Stromal cell of bone marrow (primary cell): Measurements from ENCODE around the gene VAC14.
"Not testable (repeated sequence)": the region's sequence is repeated elsewhere in the genome, so short reads cannot be mapped to it uniquely, and the experiment has no call there.

Source experiments
- DNase-seq: peaks from one replicate; pipeline ENCODE4 v3.0.0-alpha.2; 2012; ENCODE audit warnings: low read depth

Gene VAC14

GRCh38 chr16:70742967-70743366, 58.0 kb downstream of the VAC14 start:
- DNase-seq = not testable (repeated sequence)

DNA sequence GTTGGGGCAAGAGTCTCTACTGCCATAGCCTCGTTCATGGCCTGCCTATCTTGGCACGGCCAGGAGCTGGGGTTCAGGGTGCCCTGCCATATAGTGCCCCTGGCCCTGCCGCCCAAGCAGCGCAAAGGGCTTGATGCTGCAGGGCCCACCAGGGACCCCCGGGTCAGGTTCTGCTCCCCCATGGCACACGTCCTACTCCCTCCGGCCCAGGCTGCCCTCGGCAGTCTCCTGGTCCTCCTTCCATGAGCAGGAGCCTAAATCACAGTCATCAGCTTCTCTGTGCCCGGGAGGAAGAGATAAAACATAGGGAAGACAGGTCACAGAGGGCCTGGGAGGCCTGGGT, 59.2 kb downstream of the VAC14 start:
- no peak for DNase-seq

DNA sequence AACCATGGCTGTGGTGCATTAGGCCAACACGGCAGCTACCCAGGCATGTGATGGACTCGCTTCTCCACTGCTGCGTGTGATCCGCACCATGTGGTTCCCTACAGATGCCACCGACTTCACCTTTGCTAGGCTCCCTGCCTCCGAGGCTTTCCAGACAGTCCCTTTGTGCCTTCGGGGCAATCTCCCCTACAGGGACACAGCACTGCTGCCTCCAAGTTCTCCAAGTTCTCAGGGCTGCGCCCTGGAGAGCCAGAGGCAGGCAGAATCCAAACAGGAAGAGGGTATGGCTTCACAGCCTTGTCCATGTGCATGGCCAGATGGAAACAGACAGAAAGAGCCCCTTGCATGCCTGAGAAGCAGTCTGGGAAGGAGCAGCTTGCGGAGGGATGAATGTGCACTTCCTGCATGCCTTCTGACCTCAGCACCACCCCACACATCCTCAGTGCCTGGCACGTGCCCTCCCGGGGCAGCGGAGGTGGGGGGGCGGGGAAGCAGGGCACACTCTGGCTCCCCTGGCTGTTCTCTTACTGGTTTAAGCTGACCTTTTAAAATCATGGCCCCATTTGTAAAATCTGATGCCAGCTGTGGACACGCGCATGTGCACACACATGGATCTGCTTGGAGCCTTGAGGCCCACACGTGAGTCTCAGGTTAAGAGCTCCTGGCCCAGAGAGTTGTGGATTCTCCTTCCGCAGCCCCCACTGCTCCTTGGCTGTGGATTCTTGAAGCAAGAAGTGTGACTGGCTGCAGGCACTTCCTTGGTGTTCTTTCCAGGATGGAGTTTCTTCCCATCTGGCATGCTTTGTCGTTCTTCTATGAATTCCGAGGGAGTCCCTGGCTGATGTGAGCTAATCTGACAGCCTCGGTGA, 59.8 kb downstream of the VAC14 start:
- DNase-seq = peak; percentile 31

DNA sequence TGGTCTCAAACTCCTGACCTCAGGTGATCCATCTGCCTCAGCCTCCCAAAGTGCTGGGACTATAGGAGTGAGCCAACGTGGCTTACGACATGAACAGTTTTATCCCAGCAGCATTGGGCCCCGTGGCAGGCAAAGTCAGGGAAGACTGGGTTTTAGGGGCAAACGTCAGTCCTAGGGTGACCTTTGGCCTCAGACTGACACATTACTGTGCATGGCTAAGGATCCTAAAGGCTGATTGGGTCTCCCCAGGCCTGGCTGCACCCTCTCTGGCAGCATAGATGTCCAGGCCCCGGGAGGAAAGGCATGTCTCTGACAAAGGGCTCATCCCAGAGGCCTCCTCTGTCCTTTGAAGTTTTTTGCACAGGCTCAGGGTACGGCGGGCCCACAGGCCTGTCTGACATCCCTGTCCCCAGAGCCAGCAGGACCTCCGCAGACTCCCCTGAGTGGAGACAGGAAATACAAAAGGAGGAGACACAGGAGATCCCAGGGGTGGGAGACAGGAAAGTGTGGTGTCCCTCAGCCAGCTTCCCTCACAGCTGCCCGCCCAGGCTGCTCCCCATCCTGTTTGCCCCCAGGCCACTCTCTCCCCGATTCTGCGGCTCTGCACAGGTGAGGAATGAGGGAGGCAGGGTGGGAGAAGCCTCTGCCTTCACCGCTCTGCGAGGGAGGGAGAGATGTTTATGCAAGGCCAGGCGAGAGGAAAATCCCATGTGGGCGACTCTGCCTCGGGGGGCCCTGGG, 60.6 kb downstream of the VAC14 start:
- no peak for DNase-seq

- no peak for DNase-seq
Observed at GRCh38 chr16:70739389-70739788, 61.6 kb downstream of the VAC14 start.

- DNase-seq = peak; percentile 59
Observed at GRCh38 chr16:70738083-70738977, 62.6 kb downstream of the VAC14 start.

DNA sequence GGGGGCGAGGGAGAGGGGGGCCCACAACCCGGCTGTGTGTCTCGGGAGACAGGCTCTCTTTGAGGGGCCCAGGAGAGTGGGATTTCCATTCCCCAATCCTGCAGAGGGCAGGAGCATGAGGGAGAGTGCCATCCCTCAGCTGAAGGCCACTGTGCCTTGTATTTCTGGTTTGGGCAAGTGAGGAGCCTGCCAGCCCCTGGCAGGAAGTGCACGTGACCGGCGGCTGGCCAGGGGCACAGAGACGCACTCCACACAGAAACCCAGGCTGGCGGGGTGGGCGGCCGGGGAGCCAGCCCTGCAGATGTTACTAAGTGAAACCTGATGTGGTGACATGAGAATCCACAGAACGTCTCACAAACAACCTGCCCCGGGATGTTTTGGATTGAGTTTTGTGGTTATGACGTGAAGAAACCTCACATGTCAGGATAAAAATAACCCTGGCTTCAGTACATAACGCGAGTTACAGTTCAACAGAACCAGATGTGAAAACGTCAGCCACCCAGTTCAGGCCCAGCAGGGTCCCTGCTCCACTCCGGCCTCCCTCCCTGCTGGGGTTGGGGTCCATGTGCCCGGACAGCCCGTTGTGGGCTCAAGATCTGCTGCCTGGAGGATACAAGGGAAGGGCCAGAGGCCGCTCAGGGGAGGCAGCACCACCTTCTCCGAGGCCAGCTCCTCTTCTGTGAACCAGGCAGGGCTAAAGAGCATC, 63.4 kb downstream of the VAC14 start:
- peak; percentile 93 for DNase-seq

DNA sequence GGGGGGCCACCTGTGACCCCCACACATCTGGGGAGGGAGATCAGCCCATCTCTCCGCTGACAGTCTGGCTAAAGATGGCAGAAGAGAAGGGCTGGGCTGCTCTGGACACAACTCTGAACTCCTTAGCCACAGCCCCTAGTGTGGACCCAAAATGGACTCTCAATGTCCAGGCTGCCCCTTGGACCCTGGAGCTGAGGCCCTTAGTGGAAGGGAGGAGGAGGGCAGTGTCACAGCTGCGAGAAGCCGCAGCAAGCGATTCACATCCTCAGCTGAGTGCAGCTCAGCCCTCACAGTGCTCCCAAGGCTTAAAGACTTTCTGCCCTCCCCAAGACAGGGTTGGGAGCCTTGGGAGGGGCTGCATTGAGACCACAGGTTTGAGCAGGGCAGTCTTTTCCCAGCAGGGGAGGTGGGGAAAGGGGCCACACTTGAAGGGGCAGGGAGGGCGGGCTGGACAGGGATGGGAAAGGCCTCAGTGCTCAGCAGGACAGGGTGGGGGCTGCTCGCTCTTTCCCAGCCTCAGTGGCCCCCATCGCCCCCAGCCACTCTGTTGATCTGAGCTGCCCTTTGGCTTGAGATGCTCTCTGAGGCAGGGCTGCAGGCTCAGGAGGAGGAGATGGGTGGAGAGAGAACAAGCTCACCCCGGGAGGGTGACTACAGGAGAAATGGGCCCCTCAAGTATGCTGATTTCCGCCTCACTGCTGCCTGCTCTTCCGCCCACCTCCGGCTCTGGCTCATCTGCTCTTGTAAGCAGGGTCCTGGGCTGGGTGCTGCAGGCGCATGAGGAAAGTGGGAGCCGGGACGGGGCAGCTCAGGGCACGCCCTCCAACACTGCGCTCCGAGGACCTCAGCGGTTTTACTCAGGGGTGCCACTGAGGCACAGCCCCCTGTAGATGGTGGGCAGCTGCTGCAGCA, 64.2 kb downstream of the VAC14 start:
- DNase-seq = no peak

- DNase-seq = peak; percentile 74
Observed at GRCh38 chr16:70735141-70735979, 65.6 kb downstream of the VAC14 start.

- DNase-seq = no peak
Observed at GRCh38 chr16:70734522-70735095, 66.3 kb downstream of the VAC14 start.

DNA sequence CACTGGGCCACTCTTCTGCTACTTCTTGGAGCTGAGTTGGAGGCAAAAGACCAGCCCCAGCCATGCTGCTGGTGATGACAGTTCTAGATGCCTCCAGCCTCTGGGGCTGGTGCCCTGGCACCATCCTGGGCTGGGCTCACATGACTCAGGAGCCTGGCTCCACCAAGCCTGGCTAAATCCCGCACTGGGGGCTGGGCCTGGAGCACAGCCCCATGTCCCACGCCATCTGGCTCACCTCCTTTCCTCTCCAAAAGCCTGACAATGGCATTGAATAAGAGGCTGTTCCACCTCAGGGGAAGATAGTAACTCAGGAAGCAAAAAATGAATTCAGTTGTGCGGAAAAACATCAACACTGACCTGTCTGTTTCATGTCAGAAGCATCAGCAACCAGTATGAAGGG, 70.0 kb downstream of the VAC14 start:
- DNase-seq = no peak

DNA sequence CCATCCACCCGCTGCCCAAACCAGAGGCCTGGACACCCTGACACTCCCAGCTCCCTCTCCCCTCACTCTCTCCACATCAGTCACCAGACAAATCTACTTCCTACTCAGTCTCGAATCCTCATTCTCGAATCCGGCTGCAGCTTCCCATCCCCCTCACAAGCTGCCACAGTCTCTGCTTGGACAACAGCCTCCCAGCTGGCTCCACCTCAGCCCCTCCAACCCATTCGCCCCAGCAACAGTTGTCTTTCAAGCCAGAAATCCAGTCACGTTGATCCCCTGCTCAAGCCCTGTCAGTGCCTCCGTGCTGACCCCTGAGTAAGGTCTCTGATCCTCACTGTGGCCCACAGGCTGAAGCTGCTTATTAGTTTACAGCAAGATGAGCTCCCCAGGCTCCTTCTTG, 70.9 kb downstream of the VAC14 start:
- no peak for DNase-seq

GRCh38 chr16:70729292-70729691, 71.7 kb downstream of the VAC14 start:
- DNase-seq = no peak

- DNase-seq = no peak
Observed at GRCh38 chr16:70728150-70728549, 72.8 kb downstream of the VAC14 start.

GRCh38 chr16:70726892-70727361, 74.0 kb downstream of the VAC14 start:
- DNase-seq = no peak

GRCh38 chr16:70725912-70726828, 74.8 kb downstream of the VAC14 start:
- DNase-seq = no peak

GRCh38 chr16:70725024-70725911, 75.7 kb downstream of the VAC14 start:
- DNase-seq = no peak
